Measurements from ENCODE around the gene MLST8. TPM values are rescaled to one million over a fixed set of nuclear protein-coding genes. Genes with fewer than 3 reads are reported as not detected.

MLST8 gene
- total RNA-seq, 1 experiment from 2014 or later, result 58.7 TPM

GRCh38 chr16:2231016-2231931 lies 26.0 kb downstream of the MLST8 start:
- RAD21 ChIA-PET (ENCODE audit: low non-redundant PET in 1 of 2, low total read pairs in 2 of 2, uncharacterized antibody in 2 of 2, unreplicated experiment in 2 of 2), result no interaction called here
- no peaks in the 10 kb centered on the region; the same call in 1 of the 2 replicates for H4K20me1 ChIP-seq (ENCODE audit: insufficient read depth)
- no peaks in the 10 kb centered on the region for H3K27me3 ChIP-seq (ENCODE audit: insufficient read depth, low read length)
- peaks cover 7 to 9% of the 10 kb centered on the region in 2 experiments for H3K4me1 ChIP-seq (ENCODE audit: control insufficient read depth in 1 of 2, insufficient read depth in 2 of 2, low read length in 2 of 2)
- DNase-seq (ENCODE audit: low read depth, low spot score) (no peak), ATAC-seq (no peak)
- H3K9ac ChIP-seq (ENCODE audit: low read length), result no peak overlapping the region
- peaks cover 35% of the 10 kb centered on the region for H3K79me2 ChIP-seq (ENCODE audit: insufficient read depth, low read length)
- no peak overlapping the region for H3K27ac ChIP-seq (ENCODE audit: low read depth, low read length)
- CTCF ChIA-PET, result no interaction called here
- intact Hi-C loops (cut with micrococcal nuclease), result no loop called here
- TF ChIP-seq RAD21 (IDR thresholded peaks at IDR 0.05; ENCODE audit: low read depth) (no peak), CTCF (IDR thresholded peaks at IDR 0.05 in 2 of 3, conservative IDR thresholded peaks at IDR 0.05 in 1 of 3; ENCODE audit: borderline replicate concordance in 1 of 3, insufficient read depth in 1 of 3, low read depth in 2 of 3, low read length in 2 of 3) (no peak), POLR2A (IDR thresholded peaks at IDR 0.05; ENCODE audit: borderline replicate concordance, extremely low read depth, insufficient read depth, insufficient read length) (no peak), EZH2phosphoT487 (IDR thresholded peaks at IDR 0.05; ENCODE audit: borderline replicate concordance) (no peak), YY1 (IDR thresholded peaks at IDR 0.05; ENCODE audit: extremely low read depth, insufficient replicate concordance, low read depth, low read length) (no peak), TCF7L2 (IDR thresholded peaks at IDR 0.05; ENCODE audit: borderline replicate concordance, extremely low read depth, insufficient read depth, insufficient read length) (no peak), SRF (IDR thresholded peaks at IDR 0.05; ENCODE audit: low read depth) (no peak), ZBTB33 (IDR thresholded peaks at IDR 0.05; ENCODE audit: extremely low read depth, insufficient replicate concordance, low read length) (no peak), EGR1 (IDR thresholded peaks at IDR 0.05; ENCODE audit: low read depth) (no peak), FOSL1 (IDR thresholded peaks at IDR 0.05; ENCODE audit: low read depth) (no peak), POLR2AphosphoS5 (IDR thresholded peaks at IDR 0.05; ENCODE audit: low read depth, low read length) (no peak), JUND (IDR thresholded peaks at IDR 0.05) (no peak), CEBPB (IDR thresholded peaks at IDR 0.05; ENCODE audit: low read depth) (no peak)
- no TSS peak for BruUV-seq (replicated peaks)
- POLR2A ChIA-PET, result no interaction called here
- H3K36me3 ChIP-seq (ENCODE audit: control insufficient read depth in 1 of 2, insufficient read depth in 2 of 2, low read length in 2 of 2), result peaks cover 9 to 19% of the 10 kb centered on the region in 2 experiments; a peak in 3 of 4 replicates
- no peaks in the 10 kb centered on the region for H3K9me2 ChIP-seq (ENCODE audit: insufficient read depth)
- H3K4me3 ChIP-seq (replicated peaks in 1 of 2; ENCODE audit: low read depth in 1 of 2, low read length in 2 of 2), result no peak overlapping the region
- H2AFZ ChIP-seq (ENCODE audit: low read depth, low read length, poor library complexity, severe bottlenecking), result no peak overlapping the region
- H3K4me2 ChIP-seq (ENCODE audit: low read length), result no peak overlapping the region
- H3K9me3 ChIP-seq (ENCODE audit: control insufficient read depth in 1 of 2, insufficient read depth in 1 of 2, low read depth in 1 of 2, low read length in 2 of 2), result no peaks in the 10 kb centered on the region
